HUES64 (cell line): ENCODE measurements around the gene SERTAD2.

Source experiments
- H3K27ac ChIP-seq: 2 replicates; pipeline ENCODE4 v1.7.0; 2013; ENCODE audit warnings: low read depth, low read length, inconsistent platforms
- H3K27me3 ChIP-seq: 2 replicates; pipeline ENCODE4 v1.6.1; 2013; ENCODE audit warnings: mild to moderate bottlenecking, low read length; ENCODE audit not compliant: insufficient read depth
- H3K36me3 ChIP-seq: 2 replicates; pipeline ENCODE4 v1.6.1; 2013; ENCODE audit warnings: mild to moderate bottlenecking, low read length; ENCODE audit not compliant: insufficient read depth
- H3K4me1 ChIP-seq: 2 replicates; pipeline ENCODE4 v1.6.1; 2013; ENCODE audit warnings: mild to moderate bottlenecking, low read length, moderate library complexity; ENCODE audit not compliant: insufficient read depth
- H3K4me3 ChIP-seq: 2 replicates; pipeline ENCODE4 v1.5.1; 2013; ENCODE audit warnings: mild to moderate bottlenecking, low read length, moderate library complexity
- H3K9ac ChIP-seq: 2 replicates; pipeline ENCODE4 v1.6.1; 2013; ENCODE audit warnings: mild to moderate bottlenecking, low read depth, low read length
- H3K9me3 ChIP-seq: 2 replicates; pipeline ENCODE4 v1.6.1; 2013; ENCODE audit warnings: low read depth, low read length; ENCODE audit not compliant: insufficient read depth
- WGBS: fragments of 150-250, 120-280 bp; methylation state at CpG from one replicate; pipeline ENCODE4 v1.1.7; 2013; ENCODE audit warnings: missing lambda C conversion rate; 5-methylcytosine and 5-hydroxymethylcytosine counted together

SERTAD2 gene

GRCh38 chr2:64602436-64602835 lies 51.3 kb downstream of the SERTAD2 start:
- no peak overlapping the region for H3K9ac ChIP-seq
- no peaks in the 10 kb centered on the region for H3K36me3 ChIP-seq
- H3K27me3 ChIP-seq, result no peaks in the 10 kb centered on the region
- H3K4me1 ChIP-seq, result no peaks in the 10 kb centered on the region; the same call in 1 of the 2 replicates
- no peak overlapping the region for H3K4me3 ChIP-seq
- H3K27ac ChIP-seq, result no peak overlapping the region
- 0 out of 2 replicates have a peak, but pooled peaks cover 4% of the 10 kb centered on the region for H3K9me3 ChIP-seq
- WGBS, result 93% methylated on average over 11 of the region's 11 CpGs

DNA sequence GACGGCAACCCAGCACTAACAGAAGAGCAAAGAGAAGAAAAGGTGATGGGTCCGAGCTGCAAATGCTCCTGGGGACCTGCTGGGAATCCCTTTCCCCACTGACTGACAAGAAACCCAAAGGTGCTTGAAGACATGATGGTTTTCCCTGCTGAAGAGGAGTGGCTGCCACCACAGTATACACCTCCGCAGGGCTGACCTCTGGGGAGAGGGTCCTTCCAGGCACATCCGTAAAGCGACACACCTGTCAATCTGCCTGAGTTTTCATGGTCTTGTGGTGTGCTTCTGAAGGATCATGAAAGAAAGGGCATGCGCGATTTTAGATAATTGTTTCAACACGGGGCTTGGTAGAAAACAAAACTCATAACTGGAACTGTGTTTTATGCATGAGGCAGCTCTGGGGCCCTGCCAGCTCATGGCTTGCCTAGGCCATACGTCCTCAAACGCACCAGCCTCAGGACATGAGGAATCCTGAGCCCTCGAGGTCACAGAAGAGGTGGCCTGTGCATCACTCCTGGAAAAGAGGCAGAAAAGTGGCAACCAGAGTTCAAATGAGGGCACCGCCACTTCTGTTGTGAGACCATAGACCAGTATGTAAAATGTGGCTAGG lies 51.8 kb downstream of the SERTAD2 start:
- no peak overlapping the region for H3K27ac ChIP-seq
- no peak overlapping the region for H3K4me3 ChIP-seq
- no peaks in the 10 kb centered on the region for H3K36me3 ChIP-seq
- H3K27me3 ChIP-seq, result no peaks in the 10 kb centered on the region
- H3K9ac ChIP-seq, result no peak overlapping the region
- 93% methylated on average over 12 of the region's 12 CpGs for WGBS
- H3K9me3 ChIP-seq, result 0 out of 2 replicates have a peak, but pooled peaks cover 4% of the 10 kb centered on the region
- H3K4me1 ChIP-seq, result no peaks in the 10 kb centered on the region

GRCh38 chr2:64601034-64601754 lies 52.5 kb downstream of the SERTAD2 start:
- no peak overlapping the region for H3K9ac ChIP-seq
- 89% methylated on average over 8 of the region's 8 CpGs for WGBS
- no peaks in the 10 kb centered on the region for H3K27me3 ChIP-seq
- H3K9me3 ChIP-seq, result 0 out of 2 replicates have a peak, but pooled peaks cover 4% of the 10 kb centered on the region
- no peak overlapping the region for H3K27ac ChIP-seq
- H3K4me1 ChIP-seq, result no peaks in the 10 kb centered on the region
- H3K4me3 ChIP-seq, result no peak overlapping the region
- H3K36me3 ChIP-seq, result no peaks in the 10 kb centered on the region

- H3K9ac ChIP-seq, result no peak overlapping the region
- H3K4me1 ChIP-seq, result no peaks in the 10 kb centered on the region
- H3K27ac ChIP-seq, result no peak overlapping the region
- no peaks in the 10 kb centered on the region for H3K36me3 ChIP-seq
- no peak overlapping the region for H3K4me3 ChIP-seq
- no peaks in the 10 kb centered on the region for H3K27me3 ChIP-seq
- 0 out of 2 replicates have a peak, but pooled peaks cover 4% of the 10 kb centered on the region for H3K9me3 ChIP-seq
- WGBS, result 60% methylated on average over 3 of the region's 3 CpGs
These were observed 54.2 kb downstream of the SERTAD2 start for GRCh38 chr2:64599469-64599868.

DNA sequence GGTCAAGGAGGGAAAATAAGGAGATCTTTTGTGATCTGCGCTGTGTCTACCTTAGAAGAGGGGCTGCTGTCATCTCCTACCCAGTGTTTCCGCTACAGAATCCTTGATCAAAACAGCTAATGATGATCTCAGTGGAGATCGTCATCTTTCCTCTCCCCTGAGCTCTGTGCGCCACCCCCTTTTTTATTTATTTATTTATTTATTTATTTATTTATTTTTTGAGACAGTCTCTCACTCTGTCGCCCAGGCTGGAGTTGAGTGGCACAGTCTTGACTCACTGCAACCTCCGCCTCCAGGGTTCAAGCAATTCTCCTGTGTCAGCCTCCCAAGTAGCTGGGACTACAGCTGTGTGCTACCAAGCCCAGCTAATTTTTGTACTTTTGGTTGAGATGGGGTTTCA lies 55.5 kb downstream of the SERTAD2 start:
- Histone ChIP-seq H3K4me3 (no peak overlapping the region), H3K9me3 (no peaks in the 10 kb centered on the region), H3K27me3 (no peaks in the 10 kb centered on the region), H3K9ac (no peak overlapping the region), H3K36me3 (no peaks in the 10 kb centered on the region), H3K4me1 (no peaks in the 10 kb centered on the region), H3K27ac (no peak overlapping the region)
- WGBS, result 95% methylated on average over 4 of the region's 6 CpGs

- Histone ChIP-seq H3K27ac (no peak overlapping the region), H3K4me3 (no peak overlapping the region), H3K27me3 (no peaks in the 10 kb centered on the region), H3K4me1 (no peaks in the 10 kb centered on the region), H3K36me3 (peaks cover 14% of the 10 kb centered on the region), H3K9me3 (no peaks in the 10 kb centered on the region), H3K9ac (no peak overlapping the region)
- 65% methylated on average over 3 of the region's 4 CpGs for WGBS
These were observed 58.1 kb downstream of the SERTAD2 start for GRCh38 chr2:64595397-64596176.

DNA sequence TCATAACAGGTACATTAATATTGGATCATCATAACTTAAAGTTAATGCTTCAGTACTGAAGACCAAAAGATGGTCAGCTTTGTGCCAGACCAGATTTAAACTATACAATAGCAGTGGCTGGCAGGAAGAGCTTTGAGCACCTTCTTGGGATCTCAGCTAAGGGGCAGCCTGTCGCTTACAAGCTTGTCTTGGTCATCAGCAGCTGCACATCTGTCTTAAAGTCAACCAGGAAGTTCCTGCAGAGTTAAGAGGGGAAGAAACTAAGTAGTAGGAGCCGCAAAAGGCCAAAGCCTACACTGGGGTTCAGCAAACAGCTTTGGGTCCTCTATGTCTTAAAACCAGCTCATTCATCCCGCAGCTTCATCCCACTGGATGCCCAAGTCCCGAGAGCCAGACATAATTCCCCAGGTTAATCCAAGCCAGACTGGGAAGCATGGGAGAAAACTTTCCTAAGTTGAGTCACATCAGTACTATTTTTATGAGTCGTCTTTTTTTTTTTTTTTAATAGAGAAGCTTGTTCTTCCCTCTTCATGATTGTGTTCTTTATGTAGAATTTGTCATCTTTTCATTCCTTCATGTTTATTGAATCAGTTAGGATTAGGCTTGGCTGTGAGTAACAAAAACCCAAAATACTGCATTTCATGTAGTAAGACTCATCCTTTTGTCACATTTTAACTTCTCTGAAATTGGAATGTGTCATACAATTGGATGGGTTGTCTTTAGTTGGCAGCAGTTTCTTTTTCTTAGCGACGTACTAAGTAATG lies 59.3 kb downstream of the SERTAD2 start:
- Histone ChIP-seq H3K27me3 (no peaks in the 10 kb centered on the region), H3K9ac (no peak overlapping the region), H3K27ac (no peak overlapping the region), H3K36me3 (peaks cover 25% of the 10 kb centered on the region), H3K9me3 (no peaks in the 10 kb centered on the region), H3K4me3 (no peak overlapping the region), H3K4me1 (no peaks in the 10 kb centered on the region)
- 95% methylated on average over 4 of the region's 7 CpGs for WGBS

DNA sequence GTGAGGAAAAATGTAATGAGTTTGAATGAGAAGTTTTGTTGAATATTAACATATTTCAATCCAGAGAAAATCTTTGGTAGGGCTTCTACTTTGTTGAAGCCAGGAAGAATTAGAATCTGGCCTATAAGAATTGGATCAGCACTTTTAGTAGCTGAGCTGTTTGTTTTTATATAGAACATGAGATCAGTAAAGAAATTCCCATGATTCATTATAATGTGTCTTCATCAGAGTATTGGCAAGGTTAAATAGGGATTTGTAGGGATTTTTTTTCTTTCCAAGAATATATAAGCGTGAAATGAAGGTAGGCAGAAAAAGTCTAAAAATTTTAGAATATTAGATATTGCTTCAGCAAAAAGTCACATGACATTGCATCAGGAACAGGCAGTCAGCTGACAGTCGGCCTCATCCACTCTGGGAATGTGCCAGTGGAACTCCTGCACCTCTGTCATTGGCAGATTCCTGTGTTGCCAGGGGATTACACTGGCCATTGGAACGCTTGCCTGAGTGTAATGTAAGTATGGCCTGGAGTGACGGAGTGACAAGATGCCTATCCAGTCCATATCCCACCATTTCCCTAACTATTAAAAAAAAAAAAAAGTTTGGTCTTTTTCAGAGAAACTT lies 60.6 kb downstream of the SERTAD2 start:
- H3K4me3 ChIP-seq, result no peak overlapping the region
- no peaks in the 10 kb centered on the region for H3K27me3 ChIP-seq
- no peaks in the 10 kb centered on the region for H3K4me1 ChIP-seq
- H3K27ac ChIP-seq, result no peak overlapping the region
- WGBS, result 97% methylated on average over 4 of the region's 4 CpGs
- H3K9ac ChIP-seq, result no peak overlapping the region
- peaks cover 36% of the 10 kb centered on the region for H3K36me3 ChIP-seq
- H3K9me3 ChIP-seq, result no peaks in the 10 kb centered on the region

DNA sequence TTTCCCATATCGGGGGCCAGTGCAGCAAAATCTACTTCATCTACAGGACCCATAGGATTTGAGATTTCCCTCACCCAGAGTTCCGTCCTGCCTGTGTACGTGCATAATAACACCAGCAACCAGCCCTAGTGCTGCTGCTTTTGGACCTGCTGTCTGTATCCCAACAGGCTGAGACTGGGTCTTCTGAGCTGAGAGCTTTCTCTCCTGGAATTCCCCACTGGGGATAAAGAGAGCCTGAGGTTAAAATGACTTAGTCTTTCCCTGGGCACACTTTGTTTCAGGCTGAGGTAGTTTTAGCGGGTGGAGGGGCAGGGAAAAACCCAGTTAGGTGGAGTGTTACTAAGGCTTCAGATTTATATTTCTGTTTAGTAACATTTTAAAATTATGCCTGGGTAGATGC lies 62.5 kb downstream of the SERTAD2 start:
- Histone ChIP-seq H3K4me3 (no peak overlapping the region), H3K9me3 (no peaks in the 10 kb centered on the region), H3K9ac (no peak overlapping the region), H3K27ac (no peak overlapping the region), H3K4me1 (no peaks in the 10 kb centered on the region), H3K36me3 (peaks cover 42% of the 10 kb centered on the region), H3K27me3 (no peaks in the 10 kb centered on the region)
- WGBS, result 95% methylated on average over 4 of the region's 4 CpGs

DNA sequence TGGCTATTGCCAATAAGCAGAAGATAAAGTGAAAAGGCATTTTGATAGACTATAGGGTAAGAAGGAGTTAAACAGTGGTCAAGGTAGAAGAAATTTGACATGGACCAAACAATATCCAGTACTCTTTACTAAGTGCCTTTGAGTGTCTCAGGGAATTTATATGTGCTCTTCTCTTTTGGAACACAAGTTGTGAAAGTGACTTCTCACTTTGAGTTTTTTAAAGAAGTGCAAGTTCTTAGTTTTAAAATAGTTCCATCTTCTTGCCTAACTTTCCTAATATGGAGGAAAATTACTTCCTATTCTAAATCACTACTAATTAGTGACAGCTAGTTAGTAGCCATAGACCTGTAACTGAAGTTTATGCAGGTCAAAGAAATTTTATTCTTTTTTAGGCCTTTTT lies 66.2 kb downstream of the SERTAD2 start:
- Histone ChIP-seq H3K36me3 (peaks cover 50% of the 10 kb centered on the region), H3K4me3 (no peak overlapping the region), H3K4me1 (no peaks in the 10 kb centered on the region), H3K9ac (no peak overlapping the region), H3K27me3 (no peaks in the 10 kb centered on the region), H3K9me3 (no peaks in the 10 kb centered on the region), H3K27ac (no peak overlapping the region)
